MG63 (cell line): ENCODE data around the gene TMEM171. TPM values are rescaled to one million over a fixed set of nuclear protein-coding genes. Genes with fewer than 3 reads are reported as not detected.

Experiments used
- DNase-seq: peaks from one replicate; pipeline ENCODE4 v3.0.0-alpha.2; 2020
- H3K27me3 ChIP-seq: fragments of 250-450 bp; sonication (Bioruptor Pico); 2 replicates; pipeline ENCODE4 v1.5.1; 2020; ENCODE audit warnings: mild to moderate bottlenecking, moderate library complexity
- H3K36me3 ChIP-seq: fragments of 250-450 bp; sonication (Bioruptor Pico); 2 replicates; pipeline ENCODE4 v1.5.1; 2020; ENCODE audit warnings: mild to moderate bottlenecking, moderate library complexity
- H3K4me3 ChIP-seq: fragments of 250-450 bp; sonication (Bioruptor Pico); 2 replicates; pipeline ENCODE4 v1.5.1; 2020; ENCODE audit warnings: mild to moderate bottlenecking, moderate library complexity
- H3K9me3 ChIP-seq: fragments of 250-450 bp; sonication (Bioruptor Pico); 2 replicates; pipeline ENCODE4 v1.5.1; 2020; ENCODE audit warnings: mild to moderate bottlenecking, moderate library complexity
- total RNA-seq: library from RNA; depleted of rRNA; stranded (reverse); fragments of >200 nt; shearing (Covaris generic); gene quantifications from 2 replicates; pipeline ENCODE4 v1.2.3, GENCODE V29; 2014; ENCODE audit warnings: low replicate concordance; rRNA removed

TMEM171 gene
- total RNA-seq, 1 experiment from 2014 or later = 4.3 TPM

DNA sequence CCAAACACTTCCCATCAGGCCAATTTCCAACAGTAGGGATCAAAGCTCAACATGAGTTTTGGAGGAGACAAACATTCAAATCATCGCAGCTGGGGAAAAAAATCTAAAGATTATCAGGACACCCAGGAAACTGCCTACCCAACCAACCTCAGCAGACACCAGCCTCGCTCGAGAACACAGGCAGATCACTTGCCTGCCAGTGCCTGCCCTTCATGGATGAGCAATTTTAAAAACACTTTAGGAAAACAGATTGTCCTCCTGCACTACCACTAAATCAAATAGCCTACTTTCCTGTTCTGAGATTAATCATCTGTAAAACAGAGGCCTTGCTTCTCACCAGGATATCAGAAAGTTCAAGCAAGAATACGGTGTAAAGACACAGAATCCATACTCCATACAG is 37.9 kb downstream of the TMEM171 start:
- H3K4me3 ChIP-seq = no peak overlapping the region
- no peaks in the 10 kb centered on the region; the same call in 1 of the 2 replicates for H3K27me3 ChIP-seq
- no peak for DNase-seq
- no peaks in the 10 kb centered on the region for H3K9me3 ChIP-seq
- no peaks in the 10 kb centered on the region for H3K36me3 ChIP-seq

GRCh38 chr5:73160239-73160671 is 39.9 kb downstream of the TMEM171 start:
- Histone ChIP-seq H3K4me3 (no peak overlapping the region), H3K36me3 (no peaks in the 10 kb centered on the region), H3K27me3 (peaks cover 2% of the 10 kb centered on the region; the same call in 1 of the 2 replicates), H3K9me3 (no peaks in the 10 kb centered on the region)
- DNase-seq = no peak

- H3K9me3 ChIP-seq = no peaks in the 10 kb centered on the region
- no peak for DNase-seq
- H3K36me3 ChIP-seq = no peaks in the 10 kb centered on the region
- no peaks in the 10 kb centered on the region for H3K27me3 ChIP-seq
- H3K4me3 ChIP-seq = no peak overlapping the region
Observed at GRCh38 chr5:73170522-73170921, 50.1 kb downstream of the TMEM171 start.

DNA sequence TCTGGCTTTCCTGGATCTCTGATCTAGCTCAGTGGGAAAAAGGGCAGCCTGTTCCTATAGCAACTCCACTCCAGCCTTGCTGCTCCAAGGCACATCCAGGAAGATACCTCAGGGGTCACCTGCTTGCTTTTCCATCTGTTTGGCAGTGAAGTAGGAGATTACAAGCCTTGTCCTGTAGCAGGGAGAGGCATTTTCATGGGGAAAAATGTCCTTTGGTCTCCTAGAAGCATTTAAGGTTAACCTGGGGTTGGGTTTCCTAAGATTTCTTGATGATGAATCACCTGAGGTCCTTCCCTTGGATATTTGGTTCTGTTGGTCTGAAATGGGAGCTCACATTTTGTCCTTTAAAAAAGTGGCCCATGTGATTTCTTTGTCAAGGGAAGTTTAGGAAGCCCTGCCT is 51.1 kb downstream of the TMEM171 start:
- no peaks in the 10 kb centered on the region for H3K27me3 ChIP-seq
- no peak for DNase-seq
- no peaks in the 10 kb centered on the region for H3K9me3 ChIP-seq
- H3K4me3 ChIP-seq = no peak overlapping the region
- no peaks in the 10 kb centered on the region for H3K36me3 ChIP-seq

GRCh38 chr5:73172951-73173350 is 52.6 kb downstream of the TMEM171 start, which contains the start of gene TMEM174:
Gene TMEM174, plus strand, starts transcription at chr5:73173193. Its CDS starts 51 bp downstream, at chr5:73173244.
- Histone ChIP-seq H3K27me3 (no peaks in the 10 kb centered on the region), H3K9me3 (no peaks in the 10 kb centered on the region), H3K36me3 (no peaks in the 10 kb centered on the region), H3K4me3 (no peak within 1 kb of the TSS)
- DNase-seq = no peak

- H3K4me3 ChIP-seq = no peak overlapping the region
- H3K36me3 ChIP-seq = no peaks in the 10 kb centered on the region
- no peaks in the 10 kb centered on the region for H3K27me3 ChIP-seq
- no peak for DNase-seq
- H3K9me3 ChIP-seq = no peaks in the 10 kb centered on the region
Observed at GRCh38 chr5:73174100-73174815, 53.9 kb downstream of the TMEM171 start.

GRCh38 chr5:73176250-73176649 is 55.9 kb downstream of the TMEM171 start:
- Histone ChIP-seq H3K4me3 (no peak overlapping the region), H3K9me3 (no peaks in the 10 kb centered on the region), H3K27me3 (no peaks in the 10 kb centered on the region), H3K36me3 (no peaks in the 10 kb centered on the region)
- DNase-seq = no peak

DNA sequence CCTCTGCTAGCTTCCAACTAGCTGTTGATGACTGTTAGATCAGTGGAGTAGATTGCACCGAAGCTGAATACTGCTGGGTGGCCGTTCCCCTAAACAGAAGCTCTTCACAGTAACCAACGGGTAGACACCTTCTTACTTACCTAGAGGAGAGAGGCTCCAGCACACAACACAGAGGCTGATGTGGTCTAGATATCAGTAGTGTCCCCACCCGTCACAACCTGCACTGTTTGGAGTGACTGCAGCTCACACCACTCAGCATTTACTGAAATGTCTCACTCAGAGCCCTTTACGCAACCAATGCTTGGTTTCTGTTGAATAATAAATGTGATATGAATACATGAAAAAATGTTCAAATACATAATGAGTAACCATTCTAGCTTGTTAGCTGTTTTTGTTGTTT is 57.9 kb downstream of the TMEM171 start:
- Histone ChIP-seq H3K9me3 (no peaks in the 10 kb centered on the region), H3K4me3 (no peak overlapping the region), H3K36me3 (no peaks in the 10 kb centered on the region), H3K27me3 (no peaks in the 10 kb centered on the region)
- DNase-seq = no peak

DNA sequence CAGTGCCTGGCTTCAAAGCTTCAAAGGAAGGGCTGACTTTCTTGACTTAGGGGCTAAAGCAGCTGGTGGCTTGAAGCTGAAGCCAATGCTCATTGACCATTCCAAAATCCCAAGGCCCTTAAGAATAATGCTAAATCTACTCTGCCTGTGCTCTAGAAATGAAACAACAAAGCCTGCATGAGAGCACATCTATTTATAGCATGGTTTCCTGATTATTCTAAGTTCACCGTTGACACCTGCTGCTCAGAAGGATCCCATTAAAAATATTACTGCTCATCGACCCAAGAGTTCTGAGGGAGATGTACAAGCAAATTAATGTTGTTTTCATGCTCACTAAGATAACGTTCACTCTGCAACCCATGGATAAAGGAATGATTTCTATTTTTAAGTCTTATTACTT is 59.4 kb downstream of the TMEM171 start:
- H3K9me3 ChIP-seq = no peaks in the 10 kb centered on the region
- no peaks in the 10 kb centered on the region for H3K36me3 ChIP-seq
- DNase-seq = no peak
- no peak overlapping the region for H3K4me3 ChIP-seq
- no peaks in the 10 kb centered on the region for H3K27me3 ChIP-seq

DNA sequence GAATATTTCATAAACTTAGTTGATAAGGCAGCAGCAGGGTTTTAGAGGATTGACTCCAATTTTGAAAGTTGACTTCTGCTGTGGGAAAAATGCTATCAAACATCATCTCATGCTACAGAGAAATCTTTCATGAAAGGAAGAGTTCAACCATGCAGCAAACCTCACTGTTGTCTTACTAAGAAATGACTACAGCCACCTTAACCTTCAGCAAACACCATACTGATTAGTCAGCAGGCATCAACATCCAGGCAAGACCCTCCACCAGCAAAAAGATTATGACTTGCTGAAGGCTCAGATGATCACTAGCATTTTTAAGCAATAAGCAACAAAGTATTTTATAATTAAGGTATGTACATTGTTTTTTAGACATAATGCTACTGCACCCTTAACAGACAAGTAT is 60.2 kb downstream of the TMEM171 start:
- no peaks in the 10 kb centered on the region for H3K36me3 ChIP-seq
- DNase-seq = no peak
- no peak overlapping the region for H3K4me3 ChIP-seq
- H3K27me3 ChIP-seq = no peaks in the 10 kb centered on the region
- H3K9me3 ChIP-seq = peaks cover 2% of the 10 kb centered on the region; the same call in 1 of the 2 replicates

Other genes with a start within 250 kb of the TMEM171 start
- 4.2 and 4.4 TPM in 2 replicates for gene FCHO2, start 164.5 kb upstream of the TMEM171 start, total RNA-seq
- not detected in 2 replicates for gene TMEM174, start 52.6 kb downstream of the TMEM171 start, total RNA-seq